Fibroblast of skin of left biceps (primary cell): ENCODE data around the gene GTSF1L.
"Not testable (repeated sequence)": the region's sequence is repeated elsewhere in the genome, so short reads cannot be mapped to it uniquely, and the experiment has no call there.

Source experiments
- DNase-seq, 2 experiments: peaks; one replicate each; pipeline ENCODE4 v3.0.0-alpha.2; 2013; ENCODE audit warnings: low read depth in 2 of 2

GTSF1L gene

DNA sequence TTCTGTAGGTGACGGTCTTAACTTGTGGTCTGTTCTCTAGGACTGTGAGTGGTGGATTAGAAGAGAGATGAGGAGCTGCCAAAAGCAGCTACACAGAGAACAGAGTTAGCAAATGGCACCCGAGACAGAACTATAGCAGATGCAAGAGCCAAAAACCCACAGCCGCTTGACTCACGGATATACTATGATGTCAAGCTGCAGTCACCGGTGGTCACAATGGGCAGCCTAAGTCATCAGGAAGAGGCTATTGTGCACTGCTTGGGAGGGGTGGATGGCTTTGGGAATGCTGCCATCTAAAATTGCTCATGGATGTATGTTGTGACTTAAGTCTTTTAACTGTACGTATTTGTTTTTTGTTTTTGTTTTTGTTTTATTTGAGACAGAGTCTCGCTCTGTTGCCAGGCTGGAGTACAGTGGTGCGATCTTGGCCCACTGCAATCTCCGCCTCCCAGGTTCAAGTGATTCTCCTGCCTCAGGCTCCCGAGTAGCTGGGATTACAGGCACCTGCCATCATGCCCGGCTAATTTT lies at the start of gene GTSF1L:
Gene GTSF1L, minus strand, starts transcription at position 192 of the 528 bp plus-strand sequence. CDS start 308 bp downstream, outside the sequence.
- no peak for DNase-seq

DNA sequence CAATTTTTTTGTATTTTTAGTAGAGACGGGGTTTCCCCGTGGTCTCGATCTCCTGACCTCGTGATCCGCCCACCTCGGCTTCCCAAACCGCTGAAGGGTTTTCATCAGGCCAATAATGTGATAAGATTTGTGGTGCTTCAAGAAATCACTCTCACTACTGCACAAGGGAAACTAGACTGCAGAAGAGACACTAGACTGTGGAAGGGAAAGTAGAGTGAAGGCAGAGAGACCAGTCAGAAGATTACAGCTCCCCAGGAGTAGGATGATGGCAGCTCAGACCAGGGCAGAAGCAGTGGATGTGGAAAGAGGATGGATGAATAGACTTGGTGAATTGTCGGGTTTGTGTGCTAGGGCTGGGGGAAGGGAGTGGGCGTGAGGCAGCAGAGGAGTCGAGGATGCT lies 48.0 kb upstream of the GTSF1L start:
- DNase-seq, result no peak

- DNase-seq, result no peak
Observed at GRCh38 chr20:43771503-43772190, 44.8 kb upstream of the GTSF1L start.

- DNase-seq, result no peak
Observed at GRCh38 chr20:43770342-43770741, 43.5 kb upstream of the GTSF1L start.

DNA sequence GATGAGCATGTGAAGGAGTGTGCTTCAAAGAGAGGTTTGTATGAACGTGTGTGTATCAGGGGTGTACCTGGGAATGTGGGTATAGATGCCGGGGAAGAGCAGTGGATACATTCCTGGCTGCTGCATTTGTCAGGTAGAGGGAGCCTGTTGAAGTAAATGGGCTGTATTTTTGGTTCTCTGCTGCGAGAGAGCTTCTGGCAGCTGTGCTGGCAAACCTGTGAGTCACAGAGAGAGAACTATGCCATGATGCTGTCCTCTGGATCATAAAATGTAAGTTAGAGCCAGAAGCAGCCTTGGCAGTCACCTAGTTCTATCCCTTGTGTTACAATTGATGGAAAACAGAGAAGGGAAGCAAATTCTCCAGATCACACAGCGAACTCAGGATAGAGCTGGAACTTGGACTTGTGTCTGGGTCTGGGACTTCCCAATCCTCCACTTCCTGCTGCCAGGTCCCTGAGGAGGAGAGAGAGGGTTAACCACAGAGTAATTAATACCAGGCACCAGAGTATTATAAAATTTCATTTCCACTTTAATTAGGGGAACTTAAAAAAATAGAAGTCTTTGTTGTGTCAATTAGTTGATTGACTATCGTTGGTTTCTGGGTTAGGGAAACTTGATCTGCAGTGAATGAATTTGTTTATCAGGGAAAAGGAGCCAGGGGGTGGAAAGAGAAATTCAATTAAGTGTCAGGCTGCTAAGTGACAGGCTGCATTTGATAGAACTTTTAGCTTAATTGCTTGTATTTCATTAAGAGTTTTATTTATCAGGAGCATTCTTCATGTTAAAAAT lies 41.1 kb upstream of the GTSF1L start:
- DNase-seq, result no peak

GRCh38 chr20:43766917-43767316 lies 40.1 kb upstream of the GTSF1L start:
- no peak for DNase-seq

DNA sequence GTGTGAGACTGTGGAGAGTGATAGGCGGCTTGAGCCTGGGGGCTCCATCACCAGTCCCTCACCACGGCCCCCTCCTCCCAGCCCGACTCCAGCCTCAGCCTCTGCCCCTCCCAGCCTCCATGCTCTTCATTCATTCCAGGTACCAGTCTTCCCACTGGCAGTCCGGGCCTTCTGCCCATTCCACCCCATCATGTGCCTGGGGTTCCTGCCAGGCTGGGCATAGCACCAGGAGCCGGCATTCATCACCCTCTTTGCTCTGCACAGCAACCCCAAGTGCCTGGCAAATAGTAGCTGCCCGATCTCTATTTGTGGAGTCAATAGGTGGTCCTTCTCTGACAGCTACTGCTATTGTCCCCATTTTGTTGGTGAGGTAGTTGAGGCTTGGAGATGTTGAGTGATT lies 39.6 kb upstream of the GTSF1L start:
- DNase-seq, result no peak

DNA sequence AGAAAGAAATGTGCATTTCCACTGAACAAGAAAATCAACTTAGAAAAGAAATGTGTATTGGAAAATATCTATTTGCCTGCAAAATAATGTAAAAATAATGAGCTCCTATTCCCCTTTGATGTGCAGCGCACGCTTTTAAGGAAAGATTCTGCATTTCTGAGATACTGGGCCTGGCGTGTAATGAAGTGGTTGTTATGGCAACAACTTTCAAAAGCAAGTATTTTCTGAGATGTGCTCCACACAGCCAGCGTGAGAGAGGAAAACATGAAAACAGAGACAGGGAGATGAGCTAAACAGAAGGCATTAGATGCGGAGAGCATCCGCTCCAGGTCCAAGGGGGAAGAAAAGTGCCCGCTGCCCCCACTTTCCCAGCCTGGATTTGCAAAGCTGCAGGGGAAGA lies 39.1 kb upstream of the GTSF1L start:
- DNase-seq, result no peak

DNA sequence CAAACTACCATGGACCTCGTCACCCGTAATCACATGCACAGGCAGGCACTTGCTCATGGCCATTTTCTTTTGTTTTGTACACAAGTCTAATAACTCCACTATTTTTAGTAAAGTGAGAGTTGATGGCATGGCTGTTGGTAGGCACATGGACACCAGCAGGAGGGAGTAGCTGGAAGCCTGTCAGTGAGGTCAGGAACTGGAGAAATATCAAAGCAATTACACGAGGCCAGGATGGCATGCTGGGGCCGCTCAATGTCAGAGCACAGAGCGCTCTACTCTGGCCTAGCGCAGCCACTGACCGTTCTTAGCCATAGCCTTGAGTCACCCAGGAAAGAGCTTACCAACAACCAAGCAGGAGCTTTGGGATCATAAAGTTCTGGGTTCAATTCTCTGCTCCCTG lies 36.1 kb upstream of the GTSF1L start:
- no peak for DNase-seq

DNA sequence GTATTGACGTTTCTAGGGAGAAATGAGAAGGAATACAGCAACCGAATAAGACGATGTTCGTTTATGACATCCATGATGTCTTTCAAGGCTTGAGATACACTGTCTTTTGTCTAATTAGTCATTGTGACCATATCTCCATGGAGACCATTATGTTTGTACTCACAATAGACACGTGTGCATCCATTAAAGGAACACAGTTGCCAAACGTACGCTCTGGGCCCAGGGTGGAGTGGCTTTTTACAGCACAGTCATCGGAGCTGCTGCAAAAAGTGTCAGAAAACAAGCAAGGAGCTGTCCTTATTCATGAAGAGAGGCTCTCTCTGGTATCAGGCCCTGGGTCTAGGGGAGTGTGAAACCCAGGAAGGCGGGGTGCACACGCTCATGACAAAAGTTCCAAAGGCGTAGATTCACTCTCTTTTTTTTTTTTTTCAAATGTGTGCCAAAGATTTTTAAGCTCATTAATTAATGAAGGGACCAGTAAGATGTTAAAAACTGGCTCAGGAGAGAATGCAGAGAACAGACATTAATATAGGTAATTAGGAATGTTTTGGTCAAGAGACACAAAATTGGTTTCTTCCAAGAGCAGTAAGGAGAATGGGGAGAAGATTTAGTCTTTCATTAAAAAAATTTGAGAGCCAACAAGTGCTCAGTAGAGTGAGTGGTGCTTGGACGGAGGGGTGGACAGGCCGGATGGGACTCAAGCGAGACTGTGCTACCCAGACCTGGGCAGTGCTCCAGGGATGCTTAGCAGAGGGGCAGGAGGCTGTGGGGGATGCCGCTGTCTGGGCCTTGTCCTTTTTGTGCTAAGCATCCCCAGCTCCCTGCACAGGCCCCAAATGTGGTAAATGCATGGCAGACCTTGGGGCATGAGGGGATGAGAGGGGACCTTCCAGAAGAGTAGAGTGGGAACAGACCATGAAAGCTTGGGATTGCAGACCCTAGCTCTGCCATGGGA lies 34.9 kb upstream of the GTSF1L start:
- DNase-seq, result no peak

GRCh38 chr20:43757888-43758287 lies 31.1 kb upstream of the GTSF1L start:
- not testable (repeated sequence) for DNase-seq

- peak in 1 of 2 experiments; percentile 41 for DNase-seq
Observed at GRCh38 chr20:43755851-43756250, 29.0 kb upstream of the GTSF1L start.

GRCh38 chr20:43755390-43755789 lies 28.6 kb upstream of the GTSF1L start:
- peak; percentile 50 to 54 for DNase-seq

DNA sequence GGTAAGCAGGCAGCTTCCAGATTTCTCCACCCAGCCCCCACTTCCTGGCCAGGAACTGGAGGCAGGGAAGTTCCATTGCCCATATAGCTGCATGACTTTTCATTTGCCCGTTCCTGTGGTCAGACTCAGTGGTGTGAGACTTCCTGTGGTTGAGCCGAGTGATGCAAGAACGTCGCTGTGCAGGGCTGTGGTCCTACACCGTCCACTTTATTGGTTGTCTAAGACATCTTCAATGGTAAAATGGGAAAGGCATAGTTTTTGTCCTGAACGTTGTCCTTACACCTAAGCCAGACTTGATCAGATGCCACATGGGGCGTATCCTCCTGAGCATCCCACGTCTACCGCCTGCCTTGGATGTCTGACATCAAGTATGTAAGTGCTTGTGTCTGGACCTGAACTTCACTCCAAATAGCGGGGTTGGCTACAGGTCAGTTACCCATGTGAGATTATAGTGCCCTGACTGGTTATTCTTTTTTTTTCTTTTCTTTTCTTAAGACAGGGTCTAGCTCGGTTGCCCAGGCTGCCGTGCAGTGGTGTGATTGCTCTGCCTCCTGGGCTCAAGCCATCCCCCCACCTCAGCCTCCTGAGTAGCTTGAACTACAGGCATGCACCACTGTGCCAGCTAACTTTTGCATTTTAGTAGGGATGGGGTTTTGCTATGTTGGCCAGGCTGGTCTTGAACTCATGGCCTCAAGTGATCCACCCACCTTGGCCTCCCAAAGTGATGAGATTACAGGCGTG lies 25.9 kb upstream of the GTSF1L start:
- peak; percentile 38 to 40 for DNase-seq

DNA sequence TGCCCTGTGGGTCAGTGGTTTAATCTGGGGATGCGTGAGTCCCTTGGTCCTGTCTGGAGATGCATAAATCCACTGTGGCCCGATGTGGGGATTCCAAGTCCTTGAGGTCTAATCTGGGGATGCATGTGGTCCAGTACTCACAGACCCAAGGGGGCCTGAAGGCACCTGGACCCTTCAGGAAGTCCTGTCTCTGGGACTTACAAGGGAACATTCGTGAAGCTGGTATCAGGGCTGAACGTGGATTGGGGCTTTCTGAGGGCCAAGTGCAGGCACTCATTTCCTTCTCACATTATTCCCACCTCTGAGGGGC lies 25.2 kb upstream of the GTSF1L start:
- DNase-seq, result no peak

- no peak for DNase-seq
Observed at GRCh38 chr20:43751167-43752050, 24.6 kb upstream of the GTSF1L start.

DNA sequence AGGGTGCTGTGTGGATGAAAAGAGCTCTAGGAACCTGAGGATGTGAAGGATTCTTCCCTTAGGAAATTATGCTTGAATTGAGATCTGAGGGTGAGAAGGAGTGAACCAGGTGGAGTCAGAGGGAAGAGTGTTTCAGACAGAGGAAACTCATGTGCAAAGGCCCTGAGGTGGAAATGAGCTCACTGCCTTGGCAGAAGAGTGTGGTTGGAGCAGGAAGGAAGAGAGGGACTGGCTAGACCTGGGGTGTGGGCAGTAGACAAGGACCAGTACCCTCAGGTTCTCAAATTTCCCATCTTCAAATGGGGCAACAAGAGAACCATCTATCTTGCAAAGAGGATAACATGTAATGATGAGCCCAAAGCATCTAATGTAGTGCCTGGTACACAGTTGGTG lies 24.0 kb upstream of the GTSF1L start:
- no peak for DNase-seq

- no peak for DNase-seq
Observed at GRCh38 chr20:43749734-43750294, 23.0 kb upstream of the GTSF1L start.

- DNase-seq, result no peak
Observed at GRCh38 chr20:43748274-43748673, 21.5 kb upstream of the GTSF1L start.
